GM18502 (cell line): ENCODE measurements around the gene KLF2.

Experiments
- ATAC-seq: cut with Tn5 transposase; IDR thresholded peaks from one replicate; pipeline ENCODE4 v1.9.1; 2021; ENCODE audit warnings: mild to moderate bottlenecking; ENCODE audit not compliant: unreplicated experiment, poor library complexity

The KLF2 gene

GRCh38 chr19:16374436-16374835, 49.8 kb downstream of the KLF2 start:
- no peak for ATAC-seq

GRCh38 chr19:16375157-16375935, 50.7 kb downstream of the KLF2 start:
- ATAC-seq, result no peak

- ATAC-seq, result no peak
These were observed 51.2 kb downstream of the KLF2 start for GRCh38 chr19:16375936-16376185.

GRCh38 chr19:16376241-16376640, 51.6 kb downstream of the KLF2 start:
- no peak for ATAC-seq

DNA sequence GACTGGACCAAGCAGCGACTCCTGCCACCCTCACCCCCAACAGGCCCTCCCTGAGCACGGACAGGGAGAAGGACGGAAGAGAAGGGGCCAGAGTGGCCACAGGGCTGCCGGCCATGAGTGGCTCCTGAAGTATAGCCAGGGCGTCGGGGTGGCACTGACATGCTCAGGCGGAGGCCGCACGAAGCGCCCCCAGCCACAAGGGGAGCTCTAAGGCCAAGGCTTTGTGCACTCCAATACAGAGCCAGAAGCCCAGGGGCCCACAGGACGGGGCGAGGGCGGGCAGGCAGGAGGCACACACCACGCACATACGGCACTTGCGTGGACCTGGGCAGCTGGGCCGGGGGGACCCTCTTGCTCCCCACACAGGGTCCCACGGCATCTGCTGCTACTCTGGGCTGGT, 52.0 kb downstream of the KLF2 start:
- ATAC-seq, result no peak

DNA sequence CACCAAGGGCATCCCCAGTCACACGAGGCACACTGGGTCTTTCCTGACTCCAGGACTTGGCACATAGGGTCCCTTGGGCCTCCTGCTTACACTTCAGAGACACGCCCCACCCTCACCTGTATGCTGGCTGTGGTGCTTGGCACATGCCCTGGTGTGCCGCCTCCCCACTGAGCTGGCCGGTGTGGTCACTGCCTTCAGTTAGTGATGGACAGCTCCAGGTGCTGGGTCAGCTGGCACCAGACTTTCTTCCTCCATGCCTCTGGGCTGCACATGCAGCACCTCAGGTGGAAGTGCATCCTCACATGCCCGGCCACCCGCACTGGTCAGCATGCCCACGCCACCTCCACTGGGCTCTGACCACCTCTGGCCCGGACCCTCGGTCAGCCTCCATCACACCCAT, 52.9 kb downstream of the KLF2 start:
- ATAC-seq, result no peak
